Activated CD4-positive, CD25-positive, alpha-beta regulatory T cell treated with anti-CD3 and anti-CD28 coated beads, Interleukin-2, amount 50 U/mL, for 24 hours (primary cell): ENCODE data around the gene SLC10A1.
"Not testable (repeated sequence)": the region's sequence is repeated elsewhere in the genome, so short reads cannot be mapped to it uniquely, and the experiment has no call there.

Source experiments
- ATAC-seq, 2 donors: fragments of 150-1000 bp; cut with Tn5 transposase; one replicate each; pipeline ENCODE4 v1.10.0; 2021; ENCODE audit warnings: mild to moderate bottlenecking in 1 of 2, moderate library complexity in 1 of 2

SLC10A1 gene

GRCh38 chr14:69796797-69797500 is at the start of gene SLC10A1:
TSS of gene SLC10A1 (minus strand) at chr14:69797241. CDS start at chr14:69797155, 86 bp downstream.
- ATAC-seq, result no peak

DNA sequence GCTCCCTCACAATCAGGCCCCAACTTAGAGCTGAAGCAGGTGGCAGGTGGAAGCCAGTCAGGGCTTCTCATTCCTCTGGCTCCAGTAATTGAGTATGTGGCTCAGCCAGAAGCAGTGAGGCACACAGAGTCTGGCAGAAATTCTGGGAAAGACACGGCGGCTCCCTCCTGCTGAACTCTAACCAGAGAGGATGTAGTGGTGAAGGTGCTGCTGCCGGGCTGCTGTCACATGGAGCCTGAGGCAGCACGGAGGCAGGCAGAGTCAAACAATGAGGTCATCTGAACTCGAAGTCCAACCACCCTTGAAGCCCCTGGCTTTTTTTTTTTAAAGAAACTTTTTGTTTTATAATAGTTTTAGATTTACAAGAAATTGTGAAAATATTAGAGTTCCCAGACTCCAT is 48.7 kb upstream of the SLC10A1 start:
- no peak for ATAC-seq

DNA sequence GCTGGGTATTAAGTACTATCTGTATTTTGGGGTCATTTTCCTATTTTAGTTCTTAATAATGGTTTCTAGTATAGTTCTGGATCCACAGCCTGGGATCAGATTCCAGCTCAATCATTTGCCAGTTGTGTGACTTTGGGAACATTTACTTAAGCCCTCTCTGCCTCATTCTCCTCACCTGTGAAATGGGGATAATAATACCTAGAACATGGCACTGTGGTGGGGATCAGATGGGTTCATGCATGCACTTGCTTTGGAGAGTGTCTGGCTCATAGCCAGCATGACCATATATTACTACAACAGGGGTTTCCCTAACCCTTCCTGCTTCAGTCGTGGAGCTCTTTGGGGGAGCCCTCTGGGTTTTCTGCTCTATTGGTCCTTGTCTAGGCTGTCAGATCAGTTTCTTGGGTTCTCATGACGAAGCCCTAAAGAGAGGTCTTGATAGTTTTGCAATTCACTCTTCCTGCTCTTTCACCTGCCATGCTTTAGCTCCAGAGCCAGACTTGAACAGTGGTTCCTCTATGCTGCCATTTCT is 48.1 kb upstream of the SLC10A1 start:
- ATAC-seq, result no peak

- no peak for ATAC-seq
Observed at GRCh38 chr14:69844171-69844570, 47.1 kb upstream of the SLC10A1 start.

DNA sequence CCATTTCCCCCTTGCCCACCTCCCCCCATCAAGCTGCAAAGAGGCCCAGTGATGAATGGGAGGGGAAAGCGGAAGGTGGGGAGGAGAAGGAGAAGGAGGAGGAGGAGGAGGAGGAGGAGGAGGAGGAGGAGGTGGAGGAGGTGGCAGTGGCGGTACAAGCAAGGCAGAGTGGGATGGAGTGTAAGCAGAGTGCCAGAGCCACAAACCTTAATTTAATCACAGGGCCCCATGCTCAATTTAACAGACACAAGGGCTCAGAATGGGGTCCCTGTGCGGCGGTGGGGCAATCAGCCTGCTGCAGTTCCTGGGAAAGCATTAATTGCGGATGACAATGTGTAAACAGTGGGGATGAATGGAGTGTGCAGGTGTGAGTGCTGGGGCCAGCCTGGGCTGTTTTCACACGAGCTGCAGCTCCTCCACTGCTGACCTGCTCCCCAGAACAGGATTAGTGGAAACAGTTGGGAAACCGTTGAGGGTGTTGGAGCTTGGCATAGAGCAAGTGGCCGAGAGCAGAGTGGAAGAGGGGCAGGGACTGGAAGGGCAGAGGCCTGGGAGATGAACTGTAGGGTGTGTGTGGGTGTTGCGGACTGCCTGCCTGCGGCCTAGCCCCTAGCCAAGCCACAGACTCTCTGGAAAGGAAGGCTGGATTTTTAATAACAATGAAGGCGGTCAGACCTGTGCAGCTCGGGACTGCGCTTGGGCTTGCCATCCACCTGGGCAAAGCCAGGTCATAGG is 45.8 kb upstream of the SLC10A1 start:
- ATAC-seq, result no peak

- ATAC-seq, result no peak
Observed at GRCh38 chr14:69841656-69842055, 44.6 kb upstream of the SLC10A1 start.

DNA sequence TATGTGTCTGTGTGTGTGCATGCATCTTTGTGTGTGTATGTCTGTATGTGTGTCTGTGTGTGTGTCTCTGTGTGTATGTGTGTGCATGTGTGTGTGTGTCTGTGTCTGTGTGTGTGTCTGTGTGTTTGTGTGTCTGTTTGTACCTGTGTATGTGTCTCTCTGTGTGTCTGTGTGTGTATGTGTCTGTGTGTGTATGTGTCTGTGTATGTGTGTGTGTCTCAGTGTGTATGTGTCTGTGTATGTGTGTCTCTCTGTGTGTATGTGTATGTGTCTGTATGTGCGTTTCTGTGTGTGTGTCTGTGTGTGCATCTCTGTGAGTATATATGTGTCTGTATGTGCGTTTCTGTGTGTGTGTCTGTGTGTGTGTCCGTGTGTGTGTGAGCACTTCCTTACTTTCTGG is 42.6 kb upstream of the SLC10A1 start:
- no peak for ATAC-seq

- no peak for ATAC-seq
Observed at GRCh38 chr14:69838881-69839416, 41.9 kb upstream of the SLC10A1 start.

GRCh38 chr14:69828879-69829278 is 31.8 kb upstream of the SLC10A1 start:
- no peak for ATAC-seq

DNA sequence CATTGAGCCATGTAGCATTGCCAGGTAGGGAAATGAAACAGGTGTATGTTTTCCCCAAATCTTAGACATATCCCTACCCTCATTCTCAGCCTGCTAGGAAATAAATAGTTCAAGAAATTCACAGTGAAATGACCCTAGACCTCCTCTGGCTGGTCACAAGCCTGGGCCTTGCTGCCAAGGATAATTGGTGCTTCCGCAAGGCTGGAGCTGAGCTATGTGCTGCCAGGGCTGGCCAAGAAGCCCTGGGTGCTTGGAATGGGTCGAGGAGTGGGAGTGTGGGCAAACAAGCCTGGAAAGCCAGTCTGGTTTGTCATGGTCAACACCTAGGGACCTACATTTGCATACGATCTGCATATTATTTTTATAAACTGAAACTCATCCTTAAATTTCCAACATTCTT is 31.3 kb upstream of the SLC10A1 start:
- no peak for ATAC-seq

- peak; percentile 61 to 86 for ATAC-seq
Observed at GRCh38 chr14:69827560-69827959, 30.5 kb upstream of the SLC10A1 start.

DNA sequence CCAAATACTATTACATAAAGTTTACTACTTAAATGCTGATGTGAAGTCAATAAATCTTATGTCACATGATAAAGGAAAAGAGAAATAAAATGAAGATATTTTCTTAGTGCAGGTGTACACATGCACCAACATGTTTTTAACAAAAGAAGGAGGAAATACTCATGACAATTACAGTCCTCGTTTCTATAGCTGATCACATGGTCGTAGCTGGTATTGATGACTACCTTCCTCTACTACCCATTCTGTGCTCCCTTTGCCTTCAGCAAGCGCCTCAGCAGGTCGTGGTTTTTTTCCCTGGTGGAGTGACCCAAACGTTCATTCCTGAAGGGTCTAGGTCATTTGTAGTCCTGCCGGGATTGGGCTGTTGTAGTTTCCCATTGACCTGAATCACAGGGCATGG is 25.4 kb upstream of the SLC10A1 start:
- ATAC-seq, result no peak

DNA sequence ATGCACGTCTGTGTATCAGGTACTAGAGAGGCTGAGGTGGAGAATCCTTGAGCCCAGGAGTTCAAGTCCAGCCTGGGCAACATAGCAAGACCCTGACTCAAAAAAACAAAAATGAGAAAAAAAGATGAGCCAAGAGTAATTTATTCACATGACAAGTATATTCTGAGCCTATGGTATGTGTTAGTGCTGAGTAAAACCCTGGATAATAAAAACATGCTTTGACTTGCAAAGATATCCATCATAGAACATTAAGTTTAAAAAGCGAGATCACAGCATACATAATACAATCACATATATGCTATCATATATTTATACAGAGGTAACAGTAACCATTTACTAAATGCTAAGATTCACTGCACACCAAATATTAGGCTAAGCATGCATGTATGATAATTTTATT is 23.9 kb upstream of the SLC10A1 start:
- no peak for ATAC-seq

DNA sequence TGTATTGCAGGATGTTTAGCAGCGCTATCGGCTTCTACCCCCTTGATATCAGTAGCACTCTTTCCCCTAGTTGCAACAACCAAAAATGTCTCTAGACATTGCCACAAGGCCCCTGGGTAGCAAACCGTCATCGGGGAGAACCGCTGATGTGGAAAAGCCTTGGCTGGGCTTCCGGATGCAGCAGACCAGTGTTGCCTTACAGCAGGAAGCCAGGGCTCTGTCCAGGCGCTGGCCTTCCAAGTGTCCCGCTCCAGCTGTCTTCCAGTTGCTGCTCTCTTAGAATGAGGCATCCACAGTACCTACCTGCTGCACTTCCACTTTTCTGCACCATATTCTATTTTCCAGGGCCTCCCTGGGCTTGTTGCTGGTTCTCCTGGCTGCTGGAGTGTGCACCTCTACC is 22.6 kb upstream of the SLC10A1 start:
- no peak for ATAC-seq

DNA sequence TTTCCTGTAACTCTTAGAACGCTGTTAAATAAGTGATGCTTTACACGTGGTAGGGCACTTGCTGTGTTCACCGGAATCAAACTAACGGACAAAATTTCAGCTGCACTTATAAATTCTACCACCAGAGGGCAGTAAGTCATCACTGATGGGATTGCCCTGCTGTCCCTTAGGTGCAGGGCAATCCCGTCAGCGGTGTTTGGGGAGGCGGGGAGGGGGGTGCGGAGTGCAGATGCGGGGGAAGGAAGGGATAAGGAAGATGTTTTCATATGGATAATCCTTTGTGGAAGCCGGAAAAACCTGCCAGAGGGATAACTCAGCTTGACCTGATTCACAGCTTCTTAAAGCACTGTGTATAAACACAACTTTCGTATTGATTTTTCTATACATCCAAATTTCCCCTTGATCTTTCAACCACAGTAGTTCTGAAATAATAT is 21.7 kb upstream of the SLC10A1 start:
- peak; percentile 58 to 69 for ATAC-seq

- no peak for ATAC-seq
Observed at GRCh38 chr14:69816216-69816615, 19.2 kb upstream of the SLC10A1 start.

- no peak for ATAC-seq
Observed at GRCh38 chr14:69815556-69815955, 18.5 kb upstream of the SLC10A1 start.

- no peak for ATAC-seq
Observed at GRCh38 chr14:69814397-69814796, 17.4 kb upstream of the SLC10A1 start.

- ATAC-seq, result not testable (repeated sequence)
Observed at GRCh38 chr14:69813346-69813745, 16.3 kb upstream of the SLC10A1 start.

DNA sequence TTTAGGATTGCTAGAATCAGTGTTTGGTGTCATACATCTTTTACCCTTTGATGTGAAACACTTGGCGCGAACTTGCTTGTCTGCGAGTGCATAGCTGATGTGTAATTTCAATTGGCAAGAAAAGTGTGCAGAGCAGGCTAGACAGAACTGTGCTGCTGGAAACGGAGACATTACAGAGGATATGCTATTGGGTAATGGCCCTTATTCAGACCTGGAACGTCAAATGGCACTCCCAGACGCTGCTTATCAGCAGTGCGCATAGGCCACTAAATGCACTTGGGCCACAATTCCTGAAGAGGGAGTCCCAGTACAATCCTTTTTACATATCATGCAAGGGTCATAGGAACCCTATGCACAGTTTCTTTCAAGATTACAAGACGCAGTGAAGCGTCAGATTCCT is 15.7 kb upstream of the SLC10A1 start:
- ATAC-seq, result no peak

DNA sequence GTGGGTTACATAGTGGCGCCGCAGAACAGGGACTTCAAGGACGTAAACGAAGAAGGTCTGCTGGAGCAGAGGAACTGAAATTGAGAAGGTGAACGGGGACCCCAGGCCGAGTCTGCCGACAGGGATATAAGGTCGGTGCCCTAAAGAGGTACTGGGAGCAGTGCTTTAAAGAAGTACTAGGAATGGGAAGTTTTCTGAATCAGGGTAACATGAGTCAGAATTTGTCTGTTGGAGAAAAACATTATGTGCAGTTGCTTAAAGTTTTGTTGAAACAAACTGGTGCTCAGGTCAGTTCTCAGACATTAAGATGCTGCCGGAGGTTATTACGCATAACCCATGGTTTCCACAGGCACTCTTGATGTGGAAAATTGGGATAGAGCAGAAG is 14.8 kb upstream of the SLC10A1 start:
- no peak for ATAC-seq

- no peak for ATAC-seq
Observed at GRCh38 chr14:69811227-69811867, 14.3 kb upstream of the SLC10A1 start.
